ENCODE measurements around the gene MIER1. TPM values are rescaled to one million over a fixed set of nuclear protein-coding genes. Genes with fewer than 3 reads are reported as not detected.

Gene MIER1
- total and polyA plus RNA-seq, 2 experiments from 2014 or later: 15.8 to 26.6 TPM

DNA sequence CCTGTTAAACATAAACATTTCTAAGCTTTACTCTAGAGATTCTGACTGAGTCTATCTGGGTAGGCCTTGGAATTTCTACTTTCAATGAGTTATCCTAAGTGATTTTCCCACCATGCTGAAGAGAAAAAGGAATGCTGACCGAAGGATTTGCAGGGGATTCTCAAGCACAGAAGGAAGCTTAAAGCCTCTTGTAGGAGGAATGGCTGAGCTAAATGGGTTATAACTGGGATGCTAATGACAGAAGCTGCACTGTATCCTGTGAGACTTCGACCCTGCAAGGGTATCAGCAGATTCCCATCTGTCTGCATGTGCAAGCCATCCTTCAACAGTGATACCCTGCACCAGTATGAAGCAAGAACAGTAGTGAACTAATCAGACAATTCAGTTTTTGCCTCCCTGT lies 93.8 kb downstream of the MIER1 start:
- Histone ChIP-seq H3K4me3 (no peak overlapping the region), H3K27ac (peak overlapping the region; percentile 87), H3K4me1 (ENCODE audit: low read depth) (peaks cover 37% of the 10 kb centered on the region), H3K9me3 (ENCODE audit: low read depth) (no peaks in the 10 kb centered on the region), H3K36me3 (peaks cover 33% of the 10 kb centered on the region), H3K27me3 (no peaks in the 10 kb centered on the region)
- TF ChIP-seq, protein P1, sequence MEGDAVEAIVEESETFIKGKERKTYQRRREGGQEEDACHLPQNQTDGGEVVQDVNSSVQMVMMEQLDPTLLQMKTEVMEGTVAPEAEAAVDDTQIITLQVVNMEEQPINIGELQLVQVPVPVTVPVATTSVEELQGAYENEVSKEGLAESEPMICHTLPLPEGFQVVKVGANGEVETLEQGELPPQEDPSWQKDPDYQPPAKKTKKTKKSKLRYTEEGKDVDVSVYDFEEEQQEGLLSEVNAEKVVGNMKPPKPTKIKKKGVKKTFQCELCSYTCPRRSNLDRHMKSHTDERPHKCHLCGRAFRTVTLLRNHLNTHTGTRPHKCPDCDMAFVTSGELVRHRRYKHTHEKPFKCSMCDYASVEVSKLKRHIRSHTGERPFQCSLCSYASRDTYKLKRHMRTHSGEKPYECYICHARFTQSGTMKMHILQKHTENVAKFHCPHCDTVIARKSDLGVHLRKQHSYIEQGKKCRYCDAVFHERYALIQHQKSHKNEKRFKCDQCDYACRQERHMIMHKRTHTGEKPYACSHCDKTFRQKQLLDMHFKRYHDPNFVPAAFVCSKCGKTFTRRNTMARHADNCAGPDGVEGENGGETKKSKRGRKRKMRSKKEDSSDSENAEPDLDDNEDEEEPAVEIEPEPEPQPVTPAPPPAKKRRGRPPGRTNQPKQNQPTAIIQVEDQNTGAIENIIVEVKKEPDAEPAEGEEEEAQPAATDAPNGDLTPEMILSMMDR (IDR thresholded peaks at IDR 0.05; ENCODE audit: low read depth, low read length): no peak
- no peak for DNase-seq (ENCODE audit: low read depth in 1 of 2, low spot score in 1 of 2)

DNA sequence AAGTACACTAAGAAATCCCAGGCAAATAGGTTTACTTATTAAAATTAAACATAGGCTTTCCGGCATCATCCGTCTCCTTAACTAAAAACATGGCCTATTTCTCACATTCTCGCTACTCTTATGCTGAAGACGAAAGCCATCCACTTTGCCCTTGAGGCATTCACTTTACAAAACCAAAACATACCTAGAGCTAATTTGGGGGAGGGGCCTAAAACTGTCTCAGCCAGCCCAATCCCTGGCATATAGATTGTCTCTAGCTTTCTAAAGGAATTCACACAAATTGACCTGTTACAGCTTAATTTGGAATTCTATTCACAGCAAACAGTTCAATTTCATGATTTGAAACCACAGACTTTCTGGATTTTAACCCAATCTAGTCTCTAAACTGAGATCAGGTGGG lies 94.3 kb downstream of the MIER1 start:
- Histone ChIP-seq H3K27me3 (no peaks in the 10 kb centered on the region), H3K4me3 (no peak overlapping the region), H3K36me3 (peaks cover 33% of the 10 kb centered on the region), H3K4me1 (ENCODE audit: low read depth) (peaks cover 37% of the 10 kb centered on the region), H3K27ac (peak overlapping the region; percentile 87), H3K9me3 (ENCODE audit: low read depth) (no peaks in the 10 kb centered on the region)
- DNase-seq (ENCODE audit: low read depth in 1 of 2, low spot score in 1 of 2): no peak
- TF ChIP-seq, protein P1 (IDR thresholded peaks at IDR 0.05; ENCODE audit: low read depth, low read length): no peak

DNA sequence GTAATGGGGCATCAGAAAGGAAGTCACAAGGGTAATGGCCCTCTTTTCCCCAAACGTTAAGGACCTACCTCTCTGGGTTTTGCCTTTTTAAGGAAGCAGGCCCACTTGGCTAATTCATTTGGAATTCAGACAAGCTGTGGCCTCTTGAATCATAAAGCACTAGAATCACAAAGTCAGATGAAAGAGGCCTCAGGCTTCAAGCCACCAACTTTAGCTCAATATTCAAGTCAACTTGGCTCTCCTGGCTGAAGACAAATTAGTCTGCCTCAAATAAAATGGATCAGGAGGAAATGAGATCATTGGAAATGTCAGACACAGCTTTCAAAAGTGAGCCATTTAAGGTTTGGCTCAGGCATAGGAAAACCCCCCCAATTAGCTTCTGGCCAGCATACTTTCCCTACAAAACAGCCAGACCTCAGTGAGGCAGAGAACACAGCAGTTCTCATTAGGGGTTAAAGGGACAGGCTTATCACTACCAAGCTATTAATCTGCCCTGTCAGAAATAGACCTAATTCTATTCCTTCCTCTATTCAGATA lies 94.9 kb downstream of the MIER1 start:
- Histone ChIP-seq H3K4me3 (no peak overlapping the region), H3K36me3 (peaks cover 33% of the 10 kb centered on the region), H3K9me3 (ENCODE audit: low read depth) (no peaks in the 10 kb centered on the region), H3K27me3 (no peaks in the 10 kb centered on the region), H3K27ac (peak overlapping the region; percentile 87), H3K4me1 (ENCODE audit: low read depth) (peaks cover 37% of the 10 kb centered on the region)
- peak; percentile 37 to 68 for DNase-seq (ENCODE audit: low read depth in 1 of 2, low spot score in 1 of 2)
- TF ChIP-seq, protein P1 (IDR thresholded peaks at IDR 0.05; ENCODE audit: low read depth, low read length): no peak

DNA sequence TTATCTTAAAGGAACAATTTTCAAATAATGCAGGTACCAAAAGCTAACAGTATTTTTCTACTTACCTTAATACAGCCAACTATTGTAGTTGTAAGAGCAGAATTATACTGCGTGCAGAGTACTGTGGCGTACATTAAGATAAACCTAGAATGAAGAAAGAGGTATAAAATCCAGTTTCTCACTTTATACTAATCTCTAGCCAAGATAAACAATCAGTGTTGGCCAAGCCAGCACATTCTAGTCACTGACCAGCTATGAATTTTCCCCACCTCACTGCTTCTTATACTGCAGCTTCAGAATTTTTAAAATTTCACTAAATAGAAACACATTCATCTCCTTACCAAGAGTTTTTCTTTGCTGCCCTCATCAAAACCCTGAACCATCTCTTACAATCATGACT lies 95.5 kb downstream of the MIER1 start:
- peak in 1 of 2 donors; percentile 66 for DNase-seq (ENCODE audit: low read depth in 1 of 2, low spot score in 1 of 2)
- Histone ChIP-seq H3K36me3 (peaks cover 33% of the 10 kb centered on the region), H3K27me3 (no peaks in the 10 kb centered on the region), H3K4me3 (no peak overlapping the region), H3K9me3 (ENCODE audit: low read depth) (no peaks in the 10 kb centered on the region), H3K4me1 (ENCODE audit: low read depth) (peaks cover 37% of the 10 kb centered on the region), H3K27ac (peak overlapping the region; percentile 87)
- TF ChIP-seq, protein P1 (IDR thresholded peaks at IDR 0.05; ENCODE audit: low read depth, low read length): no peak

DNA sequence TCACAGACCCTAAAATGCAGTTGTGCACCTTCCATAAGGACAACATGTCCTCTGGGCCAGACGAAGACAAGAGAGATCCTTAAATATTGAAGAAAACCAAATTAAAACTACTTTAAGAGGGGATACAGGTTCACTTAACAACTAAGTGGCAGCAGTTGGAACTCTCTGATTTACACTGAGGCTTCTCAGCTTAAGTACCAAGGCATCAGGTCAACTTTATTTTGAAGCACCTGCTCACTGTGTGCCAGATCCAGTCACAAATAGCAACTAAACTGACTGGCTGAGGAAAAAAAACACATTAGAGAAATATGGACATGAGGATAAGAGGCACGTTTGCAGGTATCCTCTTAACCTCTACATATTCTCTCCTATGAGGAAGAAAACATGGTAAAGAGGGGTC lies 96.0 kb downstream of the MIER1 start:
- DNase-seq (ENCODE audit: low read depth in 1 of 2, low spot score in 1 of 2): peak in 1 of 2 donors; percentile 36
- Histone ChIP-seq H3K4me3 (no peak overlapping the region), H3K4me1 (ENCODE audit: low read depth) (peaks cover 37% of the 10 kb centered on the region), H3K9me3 (ENCODE audit: low read depth) (no peaks in the 10 kb centered on the region), H3K27ac (peak overlapping the region; percentile 87), H3K27me3 (no peaks in the 10 kb centered on the region), H3K36me3 (peaks cover 33% of the 10 kb centered on the region)
- TF ChIP-seq, protein P1 (IDR thresholded peaks at IDR 0.05; ENCODE audit: low read depth, low read length): no peak

Measured in cardiac muscle cell (in vitro differentiated cells and primary cell).